H1 (cell line): ENCODE measurements around the gene KANSL2. TPM values are rescaled to one million over a fixed set of nuclear protein-coding genes. Genes with fewer than 3 reads are reported as not detected.
A peak's percentile ranks its signal among the peaks of the same experiment; 100 is the strongest.

Experiments used
- CTCF ChIA-PET: fragments of 300-600 bp; sonication (Branson Sonifier 250); formaldehyde crosslinking; loops from one replicate; lab custom pipeline; 2021; ENCODE audit not compliant: partially characterized antibody; lab: Charles Lee
- POLR2A ChIA-PET: fragments of 300-600 bp; sonication (Branson Sonifier 250); formaldehyde crosslinking; loops from one replicate; lab custom pipeline; 2021; ENCODE audit warnings: inconsistent platforms; ENCODE audit not compliant: partially characterized antibody; lab: Charles Lee
- DNase-seq, 2 experiments: peaks; one replicate each; pipeline versions ENCODE4 v3.0.0 to v3.0.0-alpha.2; 2010 to 2022; ENCODE audit warnings: low spot score in 2 of 2, low read depth in 1 of 2, mixed read lengths in 1 of 2
- FAIRE-seq: peaks from 2 replicates; lab custom pipeline; 2011; peaks lifted over from hg19 to GRCh38; lab: Jason Lieb, UNC
- H2AFZ ChIP-seq: 2 replicates; pipeline ENCODE4 v1.8.1; 2012; ENCODE audit warnings: low read length, inconsistent platforms
- H2AK5ac ChIP-seq: 2 replicates; pipeline ENCODE4 v1.6.1; 2013; ENCODE audit warnings: low read depth, low read length
- H2BK120ac ChIP-seq: replicated peaks from 2 replicates; pipeline ENCODE3; 2013; ENCODE audit warnings: low read depth, low read length, inconsistent platforms
- H2BK12ac ChIP-seq: 2 replicates; pipeline ENCODE4 v1.6.1; 2013; ENCODE audit warnings: low read depth, low read length
- H2BK15ac ChIP-seq: 2 replicates; pipeline ENCODE4 v1.6.1; 2013; ENCODE audit warnings: low read length
- H2BK20ac ChIP-seq: 2 replicates; pipeline ENCODE4 v1.6.1; 2013; ENCODE audit warnings: low read length
- H2BK5ac ChIP-seq: 2 replicates; pipeline ENCODE4 v1.6.1; 2013; ENCODE audit warnings: low read depth, low read length
- H3K14ac ChIP-seq: 2 replicates; pipeline ENCODE4 v1.6.1; 2013; ENCODE audit warnings: inconsistent platforms; ENCODE audit not compliant: insufficient read length
- H3K18ac ChIP-seq: 2 replicates; pipeline ENCODE4 v1.6.1; 2013; ENCODE audit warnings: low read length; ENCODE audit errors: extremely low read depth
- H3K23ac ChIP-seq: 2 replicates; pipeline ENCODE4 v1.6.1; 2013; ENCODE audit warnings: inconsistent platforms; ENCODE audit not compliant: insufficient read length
- H3K23me2 ChIP-seq: 2 replicates; pipeline ENCODE4 v1.6.1; 2013; ENCODE audit warnings: low read depth, low read length
- H3K27ac ChIP-seq: 2 replicates; pipeline ENCODE4 v1.6.1; 2011; ENCODE audit warnings: low read depth, low read length, inconsistent platforms
- H3K27me3 ChIP-seq, 4 experiments: replicated peaks in 1 of 4; 1 replicate in 1 of 4; 2 replicates in 3 of 4; pipeline versions ENCODE4 v1.6.1 to v1.8.1; 2011 to 2013; ENCODE audit warnings: low read length in 3 of 4, mild to moderate bottlenecking in 3 of 4, inconsistent platforms in 2 of 4, mixed read lengths in 2 of 4, moderate library complexity in 1 of 4; ENCODE audit not compliant: control insufficient read depth in 3 of 4, insufficient read depth in 3 of 4; ENCODE audit errors: extremely low read depth in 1 of 4
- H3K36me3 ChIP-seq, 4 experiments: 2 replicates each; pipeline versions ENCODE4 v1.6.1 to v1.8.1; 2011 to 2013; ENCODE audit warnings: mild to moderate bottlenecking in 4 of 4, low read length in 3 of 4, moderate library complexity in 2 of 4, control low read depth in 1 of 4, inconsistent platforms in 1 of 4; ENCODE audit not compliant: insufficient read depth in 4 of 4, control insufficient read depth in 2 of 4
- H3K4ac ChIP-seq: replicated peaks from 2 replicates; pipeline ENCODE3; 2013; ENCODE audit warnings: low read length, low read depth, mixed read lengths, inconsistent platforms; ENCODE audit not compliant: insufficient read length
- H3K4me1 ChIP-seq, 4 experiments: replicated peaks in 1 of 4; 1 replicate in 1 of 4; 2 replicates in 3 of 4; pipeline versions ENCODE4 v1.6.1 to v1.8.1; 2011 to 2013; ENCODE audit warnings: low read length in 3 of 4, inconsistent platforms in 2 of 4, mixed read lengths in 1 of 4; ENCODE audit not compliant: insufficient read depth in 4 of 4, control insufficient read depth in 3 of 4
- H3K4me2 ChIP-seq, 2 experiments: 2 replicates each; pipeline versions ENCODE4 v1.6.1 to v1.8.1; 2011 to 2013; ENCODE audit warnings: low read depth in 2 of 2, low read length in 2 of 2, control low read depth in 1 of 2, inconsistent platforms in 1 of 2, mild to moderate bottlenecking in 1 of 2; ENCODE audit not compliant: insufficient read depth in 1 of 2
- H3K4me3 ChIP-seq, 4 experiments: fragments of 200-600, 300-600 bp in 1 of 4; sonication (generic), shearing (Covaris generic), sonication (Bioruptor Twin) in 1 of 4; 2 replicates each; pipeline versions ENCODE4 v1.5.1 to v1.8.1; 2011 to 2016; ENCODE audit warnings: low read length in 4 of 4, low read depth in 3 of 4, control low read depth in 2 of 4, inconsistent platforms in 2 of 4, mild to moderate bottlenecking in 2 of 4, mixed read lengths in 1 of 4, moderate library complexity in 1 of 4; ENCODE audit not compliant: insufficient read depth in 2 of 4; ENCODE audit errors: extremely low read depth in 1 of 4
- H3K56ac ChIP-seq: replicated peaks from 2 replicates; pipeline ENCODE3; 2013; ENCODE audit warnings: low read depth, mild to moderate bottlenecking, mixed read lengths, low read length, inconsistent platforms; ENCODE audit not compliant: insufficient read length
- H3K79me1 ChIP-seq: 2 replicates; pipeline ENCODE4 v1.6.1; 2013; ENCODE audit warnings: low read depth, low read length, control low read depth
- H3K79me2 ChIP-seq, 2 experiments: 2 replicates each; pipeline versions ENCODE4 v1.6.1 to v1.8.1; 2012 to 2013; ENCODE audit warnings: low read length in 2 of 2, mild to moderate bottlenecking in 2 of 2, inconsistent platforms in 1 of 2; ENCODE audit not compliant: insufficient read depth in 2 of 2, control insufficient read depth in 1 of 2
- H3K9ac ChIP-seq, 4 experiments: replicated peaks in 1 of 4; 1 replicate in 1 of 4; 2 replicates in 3 of 4; pipeline versions ENCODE4 v1.6.1 to v1.8.1; 2011 to 2013; ENCODE audit warnings: low read depth in 3 of 4, low read length in 3 of 4, control low read depth in 2 of 4, mild to moderate bottlenecking in 2 of 4, moderate library complexity in 2 of 4, inconsistent platforms in 1 of 4; ENCODE audit errors: extremely low read depth in 1 of 4
- H3K9me3 ChIP-seq, 2 experiments: 2 replicates each; pipeline versions ENCODE4 v1.6.1 to v1.8.1; 2012 to 2013; ENCODE audit warnings: mild to moderate bottlenecking in 2 of 2, moderate library complexity in 2 of 2, control low read depth in 1 of 2, inconsistent platforms in 1 of 2, low read depth in 1 of 2, low read length in 1 of 2, mixed read lengths in 1 of 2; ENCODE audit not compliant: insufficient read depth in 2 of 2
- H4K20me1 ChIP-seq, 2 experiments: replicated peaks in 1 of 2; 2 replicates each; pipeline versions ENCODE3 to v1.8.1; 2011 to 2013; ENCODE audit warnings: inconsistent platforms in 2 of 2, low read length in 2 of 2, mild to moderate bottlenecking in 1 of 2; ENCODE audit not compliant: insufficient read depth in 2 of 2, control insufficient read depth in 1 of 2
- H4K5ac ChIP-seq: 2 replicates; pipeline ENCODE4 v1.6.1; 2013; ENCODE audit warnings: low read length, low read depth, mixed read lengths, inconsistent platforms; ENCODE audit not compliant: insufficient read length
- H4K8ac ChIP-seq: 2 replicates; pipeline ENCODE4 v1.8.0; 2013; ENCODE audit warnings: mild to moderate bottlenecking, moderate library complexity, low read length, inconsistent platforms; ENCODE audit not compliant: insufficient read depth; ENCODE audit errors: extremely low read depth
- H4K91ac ChIP-seq: replicated peaks from 2 replicates; pipeline ENCODE3; 2013; ENCODE audit warnings: low read length, mixed read lengths, inconsistent platforms; ENCODE audit not compliant: insufficient read length
- CREB1 ChIP-seq: IDR thresholded peaks from 2 replicates; pipeline ENCODE4 v1.6.1; 2012; ENCODE audit warnings: inconsistent platforms
- E2F6 ChIP-seq: IDR thresholded peaks from 2 replicates; pipeline ENCODE4 v1.6.1; 2012; ENCODE audit warnings: inconsistent platforms
- FOSL1 ChIP-seq: IDR thresholded peaks from 2 replicates; pipeline ENCODE4 v1.6.1; 2011; ENCODE audit warnings: mild to moderate bottlenecking, low read depth, low read length, moderate library complexity; ENCODE audit not compliant: insufficient read depth
- KDM1A ChIP-seq: fragments of 200-600, 300-600 bp; sonication (generic); IDR thresholded peaks from 2 replicates; pipeline ENCODE4 v1.7.1; 2016; ENCODE audit warnings: mild to moderate bottlenecking, low read length, borderline replicate concordance
- PHF8 ChIP-seq: fragments of 200-600 bp; sonication (generic); conservative IDR thresholded peaks from 2 replicates; pipeline ENCODE4 v1.7.1; 2012; ENCODE audit warnings: low read depth, mild to moderate bottlenecking, inconsistent platforms, low read length, moderate library complexity
- POLR2AphosphoS5 ChIP-seq: IDR thresholded peaks from 2 replicates; pipeline ENCODE4 v1.6.1; 2011; ENCODE audit warnings: low read depth, low read length
- RBBP5 ChIP-seq: IDR thresholded peaks from 2 replicates; pipeline ENCODE4 v1.7.1; 2012; ENCODE audit warnings: low read depth, mild to moderate bottlenecking, inconsistent platforms, low read length, moderate library complexity, borderline replicate concordance
- SP1 ChIP-seq: IDR thresholded peaks from 2 replicates; pipeline ENCODE4 v1.6.1; 2011; ENCODE audit warnings: low read depth, low read length
- USF2 ChIP-seq: IDR thresholded peaks from 2 replicates; pipeline ENCODE4 v1.6.1; 2011; ENCODE audit warnings: low read length, improper control_type of control experiment
- WGBS, 2 experiments: shearing (Covaris generic) in 1 of 2; methylation state at CpG; one replicate each; pipeline versions ENCODE4 v1.1.6 to v1.1.7; 2013 to 2015; ENCODE audit warnings: low lambda C conversion rate in 2 of 2, mixed read lengths in 2 of 2, inconsistent platforms in 1 of 2, low coverage in 1 of 2, missing lambda C conversion rate in 1 of 2; ENCODE audit not compliant: insufficient replicate concordance in 2 of 2, insufficient coverage in 1 of 2, insufficient read length in 1 of 2; ENCODE audit errors: extremely low coverage in 1 of 2, missing lambda C conversion rate in 1 of 2; 5-methylcytosine and 5-hydroxymethylcytosine counted together
- polyA plus RNA-seq, 7 experiments: library from polyadenylated mRNA; depleted of rRNA in 3 of 7; stranded (reverse) in 5 of 7; unstranded in 2 of 7; fragments of >200 nt in 5 of 7; fragments of 200-250 nt in 2 of 7; gene quantifications; 1 replicate in 5 of 7; 2 replicates in 1 of 7; 4 replicates in 1 of 7; pipeline versions ENCODE4 v1.2.1 to v1.2.3, GENCODE V29; 2011 to 2013; ENCODE audit warnings: missing spikeins in 2 of 7, mixed read lengths in 2 of 7
- total RNA-seq: library from RNA; stranded (reverse); fragmentation: NEBNext Ultra II Directional; extraction: Animal tissue kit (Norgen Biotek cat#: 25700); gene quantifications from 2 replicates; pipeline ENCODE4 v1.2.1, GENCODE V29; 2021

Gene KANSL2
- total and polyA plus RNA-seq, 2 of the 8 experiments (the other 6 are each of a cell fraction or from before 2014, with no cell fraction given), result 48.4 to 50.7 TPM

- peak within 1 kb of the TSS; percentile 75 for H4K91ac ChIP-seq
- peaks cover 0 to 5% (median 0%) of the 10 kb centered on the region in 4 experiments; a peak in 3 of 7 replicates for H3K4me1 ChIP-seq
- peak within 1 kb of the TSS; percentile 46; the same call in 1 of the 2 replicates for H2BK12ac ChIP-seq
- peak within 1 kb of the TSS; percentile 28 for H2AFZ ChIP-seq
- H3K56ac ChIP-seq, result peak within 1 kb of the TSS; percentile 65
- H3K4me2 ChIP-seq, result peak within 1 kb of the TSS; percentile 81 to 85
- H3K79me2 ChIP-seq, result peaks cover 20 to 44% of the 10 kb centered on the region in 2 experiments
- no peaks in the 10 kb centered on the region for H3K27me3 ChIP-seq
- H2BK120ac ChIP-seq, result peak within 1 kb of the TSS; percentile 78
- peak within 1 kb of the TSS; percentile 87 to 100 (median 97) for H3K4me3 ChIP-seq
- H3K23me2 ChIP-seq, result peaks cover 5% of the 10 kb centered on the region; the same call in 1 of the 2 replicates
- WGBS, 2 experiments, result 1% methylated on average over 61 of the region's 61 CpGs; no CpG with 5 or more reads in 1 of the 2 experiments
- H3K9ac ChIP-seq, result peak within 1 kb of the TSS; percentile 98 to 99 (median 98)
- no peak within 1 kb of the TSS for H2AK5ac ChIP-seq
- H2BK5ac ChIP-seq, result peak within 1 kb of the TSS; percentile 94
- H4K5ac ChIP-seq, result peak within 1 kb of the TSS; percentile 71
- ChIA-PET POLR2A (interaction anchor here (1.0 to 2.0 kb wide), 5 partner anchors 10 to 95 kb away, joined by 3 to 17 read pairs (median 4); partner anchors contain the start of gene KANSL2), CTCF (interaction anchor here (0.6 to 0.7 kb wide), 2 partner anchors 86 to 277 kb away, joined by 4 read pairs; no protein-coding TSS in a partner anchor)
- no peak within 1 kb of the TSS for H3K23ac ChIP-seq
- H2BK15ac ChIP-seq, result no peak within 1 kb of the TSS
- peak within 1 kb of the TSS; percentile 92; the same call in 1 of the 2 replicates for H3K18ac ChIP-seq
- H3K14ac ChIP-seq, result no peak within 1 kb of the TSS
- peaks cover 4 to 27% (median 10%) of the 10 kb centered on the region in 4 experiments; a peak in 6 of 8 replicates for H3K36me3 ChIP-seq
- H3K9me3 ChIP-seq, result peaks cover 9 to 12% of the 10 kb centered on the region in 2 experiments
- DNase-seq, result peak; percentile 93 to 99
- H4K20me1 ChIP-seq, result peaks cover 0 to 12% of the 10 kb centered on the region in 2 experiments
- H3K79me1 ChIP-seq, result no peaks in the 10 kb centered on the region; the same call in 1 of the 2 replicates
- peak; percentile 81 for FAIRE-seq
- H3K4ac ChIP-seq, result peak within 1 kb of the TSS; percentile 92
- H4K8ac ChIP-seq, result peak within 1 kb of the TSS; percentile 98; the same call in 1 of the 2 replicates
- H2BK20ac ChIP-seq, result no peak within 1 kb of the TSS
- H3K27ac ChIP-seq, result peak within 1 kb of the TSS; percentile 97
- peak; percentile 81 for TF ChIP-seq PHF8
- peak; percentile 66 for TF ChIP-seq E2F6
- TF ChIP-seq SP1, result peak; percentile 10; the same call in 1 of the 2 replicates
- TF ChIP-seq CREB1, result peak; percentile 98
- TF ChIP-seq RBBP5, result 0 out of 2 replicates have a peak, but pooled peaks have one; percentile 84
- TF ChIP-seq USF2, result peak; percentile 97
- no peak for TF ChIP-seq FOSL1
- no peak for TF ChIP-seq KDM1A
- peak; percentile 76 for TF ChIP-seq POLR2AphosphoS5
These were observed 34.6 kb upstream of the KANSL2 start, which contains the start of gene CCNT1 for GRCh38 chr12:48716493-48717251. Gene CCNT1, minus strand, starts transcription at chr12:48716707. Its CDS starts 32 bp downstream, at chr12:48716675.
